Stimulated activated CD4-positive, alpha-beta T cell treated with anti-CD3 and anti-CD28 coated beads, TNF-alpha, amount 100 ng/mL, for 1 hour (primary cell): ENCODE data around the gene ZNF622.

Experiments
- DNase-seq, 3 donors: peaks; one replicate each; pipeline ENCODE4 v3.0.0-alpha.2; 2020; ENCODE audit warnings: low read depth in 3 of 3, low spot score in 1 of 3

Gene ZNF622, protein sequence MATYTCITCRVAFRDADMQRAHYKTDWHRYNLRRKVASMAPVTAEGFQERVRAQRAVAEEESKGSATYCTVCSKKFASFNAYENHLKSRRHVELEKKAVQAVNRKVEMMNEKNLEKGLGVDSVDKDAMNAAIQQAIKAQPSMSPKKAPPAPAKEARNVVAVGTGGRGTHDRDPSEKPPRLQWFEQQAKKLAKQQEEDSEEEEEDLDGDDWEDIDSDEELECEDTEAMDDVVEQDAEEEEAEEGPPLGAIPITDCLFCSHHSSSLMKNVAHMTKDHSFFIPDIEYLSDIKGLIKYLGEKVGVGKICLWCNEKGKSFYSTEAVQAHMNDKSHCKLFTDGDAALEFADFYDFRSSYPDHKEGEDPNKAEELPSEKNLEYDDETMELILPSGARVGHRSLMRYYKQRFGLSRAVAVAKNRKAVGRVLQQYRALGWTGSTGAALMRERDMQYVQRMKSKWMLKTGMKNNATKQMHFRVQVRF

DNA sequence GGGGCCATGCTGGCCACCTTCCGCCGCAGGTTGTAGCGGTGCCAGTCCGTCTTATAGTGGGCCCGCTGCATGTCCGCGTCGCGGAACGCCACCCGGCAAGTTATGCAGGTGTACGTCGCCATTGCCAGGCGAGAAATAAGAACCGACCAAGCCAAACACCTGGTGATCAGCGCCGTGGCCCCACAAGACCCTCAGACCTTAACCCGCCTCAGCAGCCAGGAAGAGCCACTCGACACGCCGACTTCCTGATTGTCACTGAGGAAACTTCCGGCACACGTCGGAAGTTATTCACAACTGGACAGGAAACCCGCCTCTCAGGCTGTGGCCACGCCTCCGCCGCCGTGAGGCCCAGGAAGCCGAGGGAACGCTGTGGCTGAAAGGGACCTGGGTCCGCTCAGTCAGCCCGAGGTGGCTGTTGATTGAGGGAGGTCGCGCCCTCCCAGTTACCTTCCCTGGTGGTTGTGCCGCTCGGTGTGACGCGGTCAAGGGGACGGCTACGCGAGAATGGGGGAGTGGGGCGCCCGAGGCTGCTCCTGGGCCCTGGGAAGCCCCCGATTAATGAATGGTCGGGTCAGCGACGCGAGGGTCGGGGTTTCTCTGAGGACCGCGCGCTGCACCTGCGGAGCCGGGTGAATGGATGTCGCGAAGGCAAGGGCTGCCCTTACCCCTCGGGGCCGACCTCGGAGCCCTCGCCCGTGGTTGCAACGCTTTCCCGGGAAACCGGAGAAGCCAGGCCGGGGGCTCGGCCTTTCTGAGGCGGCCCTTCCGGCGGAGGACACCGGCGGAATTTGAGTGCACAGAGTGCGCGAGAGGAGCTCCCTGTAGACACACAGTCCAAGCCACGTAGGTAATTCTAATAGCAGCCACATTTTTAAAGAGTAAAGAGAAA lies at the start of gene ZNF622:
TSS of gene ZNF622 (minus strand) at position 257 of the 889 bp plus-strand sequence. CDS start at position 122, 135 bp downstream.
- DNase-seq, result peak; percentile 65 to 74 (median 74)

DNA sequence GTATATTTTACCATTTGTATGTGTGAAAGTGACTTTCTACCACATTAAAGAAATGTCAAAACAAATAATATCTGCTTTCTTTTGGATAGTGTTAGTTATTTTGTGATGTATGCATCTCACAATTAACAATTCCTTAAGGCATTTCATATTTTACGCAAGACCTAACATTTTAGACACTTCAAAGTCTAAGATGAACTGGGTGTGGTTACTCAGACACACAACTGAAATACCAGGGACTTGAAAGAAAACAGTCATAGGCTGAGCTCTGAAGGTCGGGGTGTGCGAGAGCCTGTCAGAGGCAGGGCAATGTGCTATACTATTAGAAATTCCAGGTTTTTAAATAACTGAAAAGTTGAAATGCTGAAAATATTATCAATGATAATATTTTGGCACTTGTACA lies 44.5 kb upstream of the ZNF622 start:
- DNase-seq, result no peak

DNA sequence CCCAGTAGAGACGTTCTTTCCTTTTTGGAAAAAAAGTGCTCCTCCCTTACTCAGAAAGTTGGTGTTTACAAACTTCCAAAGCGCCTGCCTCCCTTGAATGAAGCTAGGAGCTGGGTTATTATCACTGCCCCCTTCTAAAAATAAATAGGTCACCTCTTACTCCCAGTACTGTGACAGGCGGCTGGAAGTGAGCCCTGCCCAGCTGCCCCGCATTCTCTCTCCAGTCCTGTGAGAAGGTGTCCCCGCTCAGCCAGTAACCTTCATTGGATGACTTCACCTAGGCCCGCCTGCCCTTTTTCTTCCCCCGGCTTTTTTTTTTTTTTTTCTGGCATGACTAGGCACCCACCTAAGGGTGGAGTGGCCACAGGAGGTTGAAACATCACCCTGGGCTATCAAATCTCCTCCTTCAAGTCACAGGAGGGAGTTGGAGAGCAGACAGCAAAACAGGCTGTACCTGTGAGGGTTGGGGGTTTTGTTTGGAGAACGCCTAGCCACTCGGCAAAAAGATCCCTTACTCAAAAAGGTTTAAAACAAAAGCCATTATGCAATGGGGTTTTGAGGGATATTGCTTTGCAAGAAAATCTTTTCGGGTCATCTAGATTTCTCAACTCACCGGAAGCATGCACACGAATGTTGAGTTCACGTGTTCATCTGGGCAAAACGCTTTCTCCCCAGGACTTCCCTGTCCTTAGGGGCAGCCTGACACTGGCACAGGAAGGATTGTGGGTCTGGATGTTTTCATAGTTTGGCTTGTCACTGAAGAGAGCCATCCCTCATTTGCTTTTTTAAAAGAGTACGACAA lies 43.3 kb upstream of the ZNF622 start:
- DNase-seq, result no peak

- DNase-seq, result no peak
Measured at GRCh38 chr5:16507716-16508115, 42.1 kb upstream of the ZNF622 start.

DNA sequence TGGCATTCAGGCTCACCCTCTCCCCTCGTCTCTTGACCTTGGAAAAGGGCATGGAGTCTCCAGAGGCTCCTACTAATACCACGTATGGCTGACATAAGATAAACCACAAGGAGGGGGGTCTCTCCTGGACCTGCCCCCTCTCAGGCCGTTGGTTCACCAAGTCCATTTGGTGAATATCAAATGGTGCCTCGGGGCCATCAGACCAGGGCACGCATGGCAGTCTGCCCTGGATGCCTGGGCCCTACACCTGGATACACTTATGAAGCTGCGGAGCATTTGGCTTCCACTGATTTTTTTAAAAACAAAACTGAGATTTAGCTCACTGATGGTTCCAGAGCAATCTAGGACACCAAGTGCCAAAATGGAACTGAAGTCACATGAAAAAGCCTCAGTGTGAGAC lies 40.3 kb upstream of the ZNF622 start:
- DNase-seq, result no peak

DNA sequence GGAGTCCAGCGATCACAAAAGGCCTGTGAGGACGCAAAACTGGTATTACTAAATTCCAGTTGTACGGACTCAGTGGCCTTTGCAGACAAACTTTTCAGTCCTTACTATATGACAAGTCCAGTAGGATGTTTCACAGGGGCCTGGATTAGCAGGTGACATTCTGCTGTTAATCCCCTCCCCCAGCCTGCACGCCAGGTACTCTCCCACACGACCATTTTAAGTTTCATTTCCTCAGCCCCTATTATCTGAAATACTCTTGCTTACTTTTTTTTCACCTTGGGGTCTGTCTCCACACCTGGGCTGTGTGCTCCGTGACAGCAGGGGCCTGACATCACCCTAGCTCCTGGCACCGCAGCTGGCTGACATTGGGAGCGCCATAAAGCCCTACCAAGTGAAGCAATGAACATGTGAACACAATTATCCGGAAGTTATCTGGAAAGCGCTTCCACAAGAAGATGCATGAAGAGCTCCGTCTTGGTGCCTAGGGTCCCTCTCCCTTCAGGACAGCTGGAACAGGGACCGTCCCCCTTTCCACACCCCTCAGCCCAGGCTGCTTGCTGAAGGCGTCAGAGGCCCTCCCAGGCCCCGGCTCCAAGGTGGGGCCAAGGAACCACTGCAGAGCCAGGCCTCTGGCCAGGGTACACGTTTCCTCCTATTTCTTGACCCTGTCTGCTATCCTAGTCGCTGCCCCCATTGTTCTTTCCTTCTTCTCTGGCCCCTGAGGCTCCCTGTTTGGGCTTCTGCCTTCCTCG lies 39.7 kb upstream of the ZNF622 start:
- DNase-seq, result no peak

DNA sequence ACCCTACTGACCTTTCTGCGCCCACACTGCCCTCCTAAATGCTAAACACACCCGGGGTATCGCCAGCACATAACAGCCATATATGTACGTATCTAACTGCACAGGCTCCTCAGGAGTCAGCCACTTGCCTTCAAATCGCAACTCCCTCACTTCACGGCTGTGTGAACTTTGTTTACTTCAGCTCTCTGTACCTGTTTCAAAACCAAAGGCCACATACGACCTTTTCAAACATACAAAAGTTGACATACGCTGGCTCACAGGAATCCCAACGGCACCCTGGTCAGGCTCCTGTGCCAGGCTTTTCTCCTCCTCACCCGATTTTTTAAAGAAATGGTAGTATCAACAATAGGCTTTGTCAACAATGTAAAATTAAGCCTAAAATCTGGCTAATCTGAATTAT lies 39.0 kb upstream of the ZNF622 start:
- no peak for DNase-seq

GRCh38 chr5:16502866-16503265 lies 37.3 kb upstream of the ZNF622 start:
- DNase-seq, result no peak

GRCh38 chr5:16500024-16500423 lies 34.4 kb upstream of the ZNF622 start:
- no peak for DNase-seq

DNA sequence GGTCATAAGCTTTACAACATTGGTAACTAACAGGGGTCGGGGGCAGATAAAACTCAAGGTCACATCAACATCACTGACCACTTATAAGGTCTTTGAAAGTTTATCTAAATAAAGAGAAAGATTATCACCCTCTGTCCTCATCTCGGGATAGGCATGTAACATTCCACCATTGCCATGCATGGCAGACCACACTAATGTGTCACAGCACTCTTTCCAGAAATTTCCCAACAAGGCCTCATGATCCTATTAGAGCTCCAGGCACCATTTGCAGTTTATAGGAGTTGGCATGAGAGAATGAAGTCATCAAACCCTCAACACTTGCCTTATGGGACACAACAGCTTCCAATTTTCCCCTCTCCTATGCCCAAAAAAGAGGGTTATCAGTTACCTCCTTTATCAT lies 31.9 kb upstream of the ZNF622 start:
- no peak for DNase-seq

- DNase-seq, result no peak
Measured at GRCh38 chr5:16493261-16493660, 27.7 kb upstream of the ZNF622 start.

GRCh38 chr5:16492398-16493140 lies 27.0 kb upstream of the ZNF622 start:
- DNase-seq, result no peak

- DNase-seq, result no peak
Measured at GRCh38 chr5:16490911-16491310, 25.3 kb upstream of the ZNF622 start.

DNA sequence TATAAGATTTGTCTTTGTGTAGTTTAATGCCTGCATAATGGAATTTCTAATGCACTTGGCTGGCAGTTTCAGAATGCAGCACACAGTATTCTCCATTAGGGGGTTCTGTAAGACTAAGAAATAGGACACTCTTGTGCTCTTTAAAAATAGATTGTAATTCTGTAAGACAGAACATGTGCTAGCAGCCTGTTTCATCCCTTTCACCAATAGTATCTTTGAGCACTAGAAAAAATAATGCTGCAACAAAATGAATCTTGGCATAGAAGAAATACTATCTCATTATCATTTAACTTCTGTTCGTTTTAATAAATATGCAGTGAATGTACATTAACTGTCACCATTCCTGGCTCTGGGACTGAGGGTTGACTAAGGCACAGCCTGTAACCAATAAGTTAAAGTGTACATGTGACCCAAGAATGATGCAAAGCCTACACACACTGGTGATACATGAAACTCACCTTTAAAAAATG lies 23.8 kb upstream of the ZNF622 start:
- DNase-seq, result no peak

- DNase-seq, result no peak
Measured at GRCh38 chr5:16487456-16487855, 21.9 kb upstream of the ZNF622 start.

DNA sequence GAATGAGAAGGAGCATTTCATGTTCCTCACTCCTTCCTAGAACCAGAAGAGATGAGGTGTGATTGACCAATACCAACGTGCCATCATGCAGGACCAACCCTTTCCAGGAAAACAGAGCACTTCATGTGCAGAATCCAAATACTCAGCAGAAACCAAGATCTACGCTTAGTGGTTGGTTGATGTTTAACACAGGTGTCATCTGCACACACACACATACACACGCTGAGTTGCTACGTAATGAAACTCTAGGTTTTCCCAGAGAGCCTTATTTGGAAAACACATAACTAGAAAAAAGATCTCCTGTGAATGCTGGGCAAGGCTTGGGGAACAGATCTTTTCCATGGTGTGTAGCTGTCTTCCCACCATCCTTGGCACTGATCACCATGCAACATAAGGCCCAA lies 21.1 kb upstream of the ZNF622 start:
- no peak for DNase-seq

DNA sequence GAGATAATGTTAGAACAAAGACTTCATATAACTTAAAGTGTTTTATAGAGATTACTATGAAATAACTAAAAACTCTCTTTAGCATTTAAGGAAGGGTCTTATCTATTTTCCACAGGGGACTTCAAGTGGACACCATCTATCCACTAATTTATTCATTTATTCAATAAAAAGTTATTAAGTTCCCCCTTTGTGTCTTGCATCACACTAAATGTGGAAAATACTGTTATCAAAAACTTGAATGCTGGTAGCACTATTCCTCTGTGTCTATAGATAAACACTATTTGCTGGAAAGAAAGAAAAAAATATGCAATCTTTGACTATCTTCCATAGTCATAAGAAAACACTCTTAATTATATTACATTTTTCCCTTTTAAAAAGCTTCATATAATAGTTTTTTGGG lies 20.1 kb upstream of the ZNF622 start:
- no peak for DNase-seq

DNA sequence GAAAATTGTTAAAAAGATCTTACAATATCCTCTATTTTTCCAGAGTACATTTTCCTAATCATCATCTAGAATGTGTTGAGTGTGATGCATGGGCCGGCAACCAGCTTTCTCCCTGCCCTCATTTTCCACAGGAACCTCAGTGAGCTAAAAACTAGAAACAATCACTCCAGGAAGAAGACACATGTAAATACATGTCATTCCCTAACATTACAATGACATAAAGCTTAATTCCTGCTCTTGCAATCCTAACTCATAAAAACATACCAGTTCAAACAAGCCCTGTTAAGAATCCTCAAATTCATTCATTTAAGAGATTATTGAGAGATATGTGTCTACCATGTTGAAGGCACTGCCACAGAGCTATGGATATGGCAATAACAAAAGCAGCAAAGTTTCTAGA lies 18.5 kb upstream of the ZNF622 start:
- no peak for DNase-seq

GRCh38 chr5:16483361-16483760 lies 17.8 kb upstream of the ZNF622 start:
- no peak for DNase-seq

- DNase-seq, result no peak
Measured at GRCh38 chr5:16482891-16483290, 17.3 kb upstream of the ZNF622 start.
